ENCODE results near the gene RAN. TPM values are rescaled to one million over a fixed set of nuclear protein-coding genes. Genes with fewer than 3 reads are reported as not detected.
"Not testable (repeated sequence)": the region's sequence is repeated elsewhere in the genome, so short reads cannot be mapped to it uniquely, and the experiment has no call there.

The RAN gene
- total RNA-seq, 4 donors from 2014 or later, result 157 to 211 (median 197) TPM

DNA sequence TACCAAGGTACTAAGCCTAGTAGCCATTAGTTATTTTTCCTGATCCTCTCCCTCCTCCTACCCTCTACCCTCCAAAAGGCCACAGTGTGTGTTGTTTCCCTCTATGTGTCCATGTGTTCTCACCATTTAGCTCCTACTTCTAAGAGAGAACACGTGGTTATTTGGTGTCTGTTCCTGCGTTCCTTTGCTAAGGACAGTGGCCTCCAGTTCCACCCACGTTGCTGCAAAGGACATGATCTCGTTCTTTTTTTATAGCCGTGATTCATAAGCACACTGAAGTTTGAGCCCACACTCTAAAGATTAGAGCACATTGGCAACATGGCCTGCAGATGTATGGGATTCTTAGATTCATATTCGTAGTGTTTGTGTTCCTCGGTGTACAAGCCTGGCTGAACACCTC lies 24.8 kb upstream of the RAN start:
- Histone ChIP-seq H3K27ac (replicated peaks in 1 of 4) (no peak overlapping the region), H3K9me3 (no peaks in the 10 kb centered on the region), H3K4me1 (no peaks in the 10 kb centered on the region), H3K27me3 (no peaks in the 10 kb centered on the region), H3K4me3 (no peak overlapping the region), H3K36me3 (no peaks in the 10 kb centered on the region)
- TF ChIP-seq POLR2A (IDR thresholded peaks at IDR 0.05; ENCODE audit: low read depth) (no peak), POLR2AphosphoS5 (IDR thresholded peaks at IDR 0.05) (no peak), EP300 (IDR thresholded peaks at IDR 0.05) (no peak)
- TF ChIP-seq, protein P1, sequence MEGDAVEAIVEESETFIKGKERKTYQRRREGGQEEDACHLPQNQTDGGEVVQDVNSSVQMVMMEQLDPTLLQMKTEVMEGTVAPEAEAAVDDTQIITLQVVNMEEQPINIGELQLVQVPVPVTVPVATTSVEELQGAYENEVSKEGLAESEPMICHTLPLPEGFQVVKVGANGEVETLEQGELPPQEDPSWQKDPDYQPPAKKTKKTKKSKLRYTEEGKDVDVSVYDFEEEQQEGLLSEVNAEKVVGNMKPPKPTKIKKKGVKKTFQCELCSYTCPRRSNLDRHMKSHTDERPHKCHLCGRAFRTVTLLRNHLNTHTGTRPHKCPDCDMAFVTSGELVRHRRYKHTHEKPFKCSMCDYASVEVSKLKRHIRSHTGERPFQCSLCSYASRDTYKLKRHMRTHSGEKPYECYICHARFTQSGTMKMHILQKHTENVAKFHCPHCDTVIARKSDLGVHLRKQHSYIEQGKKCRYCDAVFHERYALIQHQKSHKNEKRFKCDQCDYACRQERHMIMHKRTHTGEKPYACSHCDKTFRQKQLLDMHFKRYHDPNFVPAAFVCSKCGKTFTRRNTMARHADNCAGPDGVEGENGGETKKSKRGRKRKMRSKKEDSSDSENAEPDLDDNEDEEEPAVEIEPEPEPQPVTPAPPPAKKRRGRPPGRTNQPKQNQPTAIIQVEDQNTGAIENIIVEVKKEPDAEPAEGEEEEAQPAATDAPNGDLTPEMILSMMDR (IDR thresholded peaks at IDR 0.05), result no peak
- DNase-seq (ENCODE audit: extremely low spot score), result no peak
- intact Hi-C loops (cut with DNase I), result no loop called here
- 72% methylated on average over 7 of the region's 7 CpGs for WGBS

- intact Hi-C loops (cut with DNase I); H3K27me3 ChIP-seq; DNase-seq (ENCODE audit: extremely low spot score); H3K9me3 ChIP-seq; H3K27ac ChIP-seq (replicated peaks in 1 of 4); H3K4me3 ChIP-seq; H3K4me1 ChIP-seq; H3K36me3 ChIP-seq: not testable (repeated sequence)
- 95% methylated on average over 6 of the region's 6 CpGs for WGBS
Measured at GRCh38 chr12:130848105-130848504, 23.8 kb upstream of the RAN start.

DNA sequence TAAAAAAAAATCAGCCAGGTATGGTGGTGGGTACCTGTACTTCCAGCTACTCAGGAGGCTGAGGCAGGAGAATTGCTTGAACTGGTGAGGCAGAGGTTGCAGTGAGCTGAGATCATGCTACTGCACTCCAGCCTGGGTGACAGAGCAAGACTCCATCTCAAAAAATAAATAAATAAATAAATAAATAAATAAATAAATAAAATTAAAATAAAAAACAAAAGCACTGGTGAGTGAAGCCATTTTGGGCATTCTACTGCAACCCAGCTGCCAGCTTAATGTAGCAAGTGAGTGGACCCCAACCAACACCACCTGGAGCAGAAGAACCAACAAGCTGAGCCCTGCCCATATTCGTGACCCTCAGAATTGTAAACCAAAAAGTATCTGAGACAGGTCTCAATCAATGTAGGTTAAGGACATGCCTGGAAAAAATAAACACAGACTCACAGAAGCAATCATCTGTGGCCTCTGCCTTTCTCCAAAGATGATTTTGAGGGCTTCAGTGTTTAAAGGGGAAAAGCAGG lies 23.0 kb upstream of the RAN start:
- H3K4me3 ChIP-seq; H3K27ac ChIP-seq (replicated peaks in 1 of 4); intact Hi-C loops (cut with DNase I); DNase-seq (ENCODE audit: extremely low spot score); H3K36me3 ChIP-seq; H3K9me3 ChIP-seq; H3K27me3 ChIP-seq; H3K4me1 ChIP-seq: not testable (repeated sequence)
- 88% methylated on average over 1 of the region's 1 CpG for WGBS

GRCh38 chr12:130849561-130850417 lies 22.1 kb upstream of the RAN start:
- WGBS, result 65% methylated on average over 7 of the region's 7 CpGs
- no peak overlapping the region for H3K4me3 ChIP-seq
- DNase-seq (ENCODE audit: extremely low spot score), result no peak
- H3K27ac ChIP-seq (replicated peaks in 1 of 4), result no peak overlapping the region
- H3K27me3 ChIP-seq, result peaks cover 0 to 6% (median 0%) of the 10 kb centered on the region in 4 donors
- intact Hi-C loops (cut with DNase I), result no loop called here
- no peaks in the 10 kb centered on the region for H3K36me3 ChIP-seq
- H3K9me3 ChIP-seq, result no peaks in the 10 kb centered on the region
- no peaks in the 10 kb centered on the region for H3K4me1 ChIP-seq
- TF ChIP-seq POLR2AphosphoS5 (IDR thresholded peaks at IDR 0.05) (no peak), POLR2A (IDR thresholded peaks at IDR 0.05; ENCODE audit: low read depth) (no peak), EP300 (IDR thresholded peaks at IDR 0.05) (no peak)
- TF ChIP-seq, protein P1 (IDR thresholded peaks at IDR 0.05), result no peak

GRCh38 chr12:130850418-130851021 lies 21.3 kb upstream of the RAN start:
- WGBS, result 73% methylated on average over 12 of the region's 12 CpGs
- intact Hi-C loops (cut with DNase I), result no loop called here
- Histone ChIP-seq H3K4me3 (no peak overlapping the region), H3K27me3 (peaks cover 0 to 6% (median 0%) of the 10 kb centered on the region in 4 donors), H3K4me1 (no peaks in the 10 kb centered on the region), H3K27ac (replicated peaks in 1 of 4) (no peak overlapping the region), H3K9me3 (no peaks in the 10 kb centered on the region), H3K36me3 (no peaks in the 10 kb centered on the region)
- DNase-seq (ENCODE audit: extremely low spot score), result no peak
- no peak for TF ChIP-seq POLR2AphosphoS5 (IDR thresholded peaks at IDR 0.05)
- TF ChIP-seq POLR2A (IDR thresholded peaks at IDR 0.05; ENCODE audit: low read depth), result no peak

GRCh38 chr12:130856088-130856487 lies 15.8 kb upstream of the RAN start:
- peaks cover 0 to 10% (median 0%) of the 10 kb centered on the region in 4 donors for H3K9me3 ChIP-seq
- H3K27ac ChIP-seq (replicated peaks in 1 of 4), result no peak overlapping the region
- intact Hi-C loops (cut with DNase I), result no loop called here
- TF ChIP-seq, protein P1 (IDR thresholded peaks at IDR 0.05), result no peak
- TF ChIP-seq EP300 (IDR thresholded peaks at IDR 0.05) (no peak), POLR2AphosphoS5 (IDR thresholded peaks at IDR 0.05) (no peak), POLR2A (IDR thresholded peaks at IDR 0.05; ENCODE audit: low read depth) (no peak)
- WGBS, result 64% methylated on average over 4 of the region's 4 CpGs
- no peaks in the 10 kb centered on the region for H3K36me3 ChIP-seq
- H3K4me1 ChIP-seq, result no peaks in the 10 kb centered on the region
- H3K4me3 ChIP-seq, result no peak overlapping the region
- DNase-seq (ENCODE audit: extremely low spot score), result no peak
- peaks cover 0 to 11% (median 0%) of the 10 kb centered on the region in 4 donors for H3K27me3 ChIP-seq

All from esophagus muscularis mucosa (tissue), 4 donors.